SK-N-SH (cell line): ENCODE data around the gene ARHGAP42. TPM values are rescaled to one million over a fixed set of nuclear protein-coding genes. Genes with fewer than 3 reads are reported as not detected.

Experiments
- CTCF ChIA-PET: fragments of 300-600, 350-600 bp; formaldehyde crosslinking; extraction: SDS; loops from one replicate; lab custom pipeline; 2021; lab: Yijun Ruan, JAX
- POLR2A ChIA-PET: fragments of 350-600 bp; sonication (Branson Sonifier 250); formaldehyde crosslinking; extraction: SDS; loops from one replicate; lab custom pipeline; 2020; ENCODE audit warnings: antibody characterized with exemption, inconsistent platforms; lab: Yijun Ruan, JAX
- DNase-seq: peaks from one replicate; pipeline ENCODE4 v3.0.0; 2012
- H2AFZ ChIP-seq: fragments of 200-600 bp; sonication (generic); 2 replicates; pipeline ENCODE4 v1.8.1; 2016; ENCODE audit warnings: antibody characterized with exemption, mild to moderate bottlenecking, low read depth
- H3F3A ChIP-seq: fragments of 200-600 bp; sonication (generic); replicated peaks from 2 replicates; pipeline ENCODE3; 2016; ENCODE audit warnings: antibody characterized with exemption, mild to moderate bottlenecking; ENCODE audit not compliant: insufficient read depth
- H3K27ac ChIP-seq, 2 experiments: fragments of 200-500 bp in 1 of 2; fragments of 200-600 bp in 1 of 2; sonication (Bioruptor generic) in 1 of 2; sonication (generic), shearing (Covaris generic) in 1 of 2; 2 replicates each; pipeline versions ENCODE4 v1.5.1 to v1.6.1; 2014 to 2016; ENCODE audit warnings: low read depth in 2 of 2, inconsistent platforms in 1 of 2, low read length in 1 of 2, mild to moderate bottlenecking in 1 of 2, mixed read lengths in 1 of 2
- H3K27me3 ChIP-seq: fragments of 200-600 bp; sonication (generic), shearing (Covaris generic); 2 replicates; pipeline ENCODE4 v1.6.1; 2016; ENCODE audit warnings: mixed run types; ENCODE audit not compliant: insufficient read depth
- H3K36me3 ChIP-seq, 2 experiments: fragments of 200-500 bp in 1 of 2; fragments of 200-600 bp in 1 of 2; sonication (Bioruptor generic) in 1 of 2; sonication (generic) in 1 of 2; replicated peaks in 1 of 2; 2 replicates each; pipeline versions ENCODE3 to v1.5.1; 2014 to 2016; ENCODE audit warnings: low read length in 1 of 2, mild to moderate bottlenecking in 1 of 2; ENCODE audit not compliant: insufficient read depth in 2 of 2, control insufficient read depth in 1 of 2
- H3K4me1 ChIP-seq, 2 experiments: fragments of 200-500 bp in 1 of 2; fragments of 200-600 bp in 1 of 2; sonication (Bioruptor generic) in 1 of 2; sonication (generic), shearing (Covaris generic) in 1 of 2; 2 replicates each; pipeline versions ENCODE4 v1.5.1 to v1.6.1; 2014 to 2016; ENCODE audit warnings: low read depth in 1 of 2, low read length in 1 of 2, mixed run types in 1 of 2; ENCODE audit not compliant: insufficient read depth in 2 of 2, control insufficient read depth in 1 of 2
- H3K4me2 ChIP-seq: fragments of 200-600 bp; sonication (generic), shearing (Covaris generic); 2 replicates; pipeline ENCODE4 v1.6.1; 2017; ENCODE audit warnings: mixed run types
- H3K4me3 ChIP-seq, 2 experiments: fragments of 200-500 bp in 1 of 2; fragments of 200-600 bp in 1 of 2; sonication (Bioruptor generic) in 1 of 2; sonication (generic), shearing (Covaris generic) in 1 of 2; 2 replicates each; pipeline versions ENCODE4 v1.5.1 to v1.8.1; 2014 to 2016; ENCODE audit warnings: low read depth in 2 of 2, inconsistent platforms in 1 of 2, low read length in 1 of 2, mild to moderate bottlenecking in 1 of 2, mixed read lengths in 1 of 2, moderate library complexity in 1 of 2
- H3K79me2 ChIP-seq: fragments of 200-600 bp; sonication (generic); 2 replicates; pipeline ENCODE4 v1.8.1; 2017; ENCODE audit warnings: mild to moderate bottlenecking; ENCODE audit not compliant: insufficient read depth
- H3K9ac ChIP-seq: fragments of 200-600 bp; sonication (generic); 2 replicates; pipeline ENCODE4 v1.6.1; 2017; ENCODE audit warnings: mixed run types
- H3K9me2 ChIP-seq: fragments of 200-600 bp; sonication (generic); 2 replicates; pipeline ENCODE4 v1.6.1; 2017; ENCODE audit warnings: mixed run types
- H3K9me3 ChIP-seq: fragments of 200-600 bp; sonication (generic); 2 replicates; pipeline ENCODE4 v1.6.1; 2017; ENCODE audit warnings: mixed run types, mild to moderate bottlenecking, moderate library complexity
- H4K20me1 ChIP-seq: fragments of 200-600 bp; sonication (generic); 2 replicates; pipeline ENCODE4 v1.6.1; 2017; ENCODE audit warnings: mild to moderate bottlenecking, mixed run types; ENCODE audit not compliant: insufficient read depth
- EP300 ChIP-seq, 2 experiments: IDR thresholded peaks; 2 replicates each; pipeline versions ENCODE4 v1.4.0 to v1.6.1; 2012; ENCODE audit warnings: borderline replicate concordance in 1 of 2, low read depth in 1 of 2, low read length in 1 of 2
- FOSL2 ChIP-seq: IDR thresholded peaks from 2 replicates; pipeline ENCODE4 v1.4.0; 2012; ENCODE audit warnings: low read depth, mild to moderate bottlenecking, moderate library complexity, borderline replicate concordance
- GABPA ChIP-seq: IDR thresholded peaks from 2 replicates; pipeline ENCODE4 v1.4.0; 2012; ENCODE audit warnings: low read depth, mild to moderate bottlenecking
- IRF3 ChIP-seq: fragments of 150-350 bp; IDR thresholded peaks from 2 replicates; pipeline ENCODE4 v1.6.1; 2016; ENCODE audit warnings: mild to moderate bottlenecking, low read depth, low read length
- JUND ChIP-seq: IDR thresholded peaks from 2 replicates; pipeline ENCODE4 v1.4.0; 2012
- MXI1 ChIP-seq: IDR thresholded peaks from 2 replicates; pipeline ENCODE4 v1.6.1; 2012; ENCODE audit warnings: mild to moderate bottlenecking, low read depth, low read length, improper control_type of control experiment
- NFIC ChIP-seq: IDR thresholded peaks from 2 replicates; pipeline ENCODE4 v1.4.0; 2012; ENCODE audit warnings: borderline replicate concordance
- NRF1 ChIP-seq: IDR thresholded peaks from 2 replicates; pipeline ENCODE4 v1.6.1; 2012; ENCODE audit warnings: low read depth, mild to moderate bottlenecking, low read length
- PBX3 ChIP-seq: IDR thresholded peaks from 2 replicates; pipeline ENCODE4; 2012
- RAD21 ChIP-seq: IDR thresholded peaks from 2 replicates; pipeline ENCODE4 v1.6.1; 2012; ENCODE audit warnings: mild to moderate bottlenecking, low read length
- RCOR1 ChIP-seq: fragments of 150-350 bp; IDR thresholded peaks from 2 replicates; pipeline ENCODE4 v1.6.1; 2017; ENCODE audit warnings: antibody characterized with exemption, low read length
- RFX5 ChIP-seq: IDR thresholded peaks from 2 replicates; pipeline ENCODE4 v1.6.1; 2012; ENCODE audit warnings: mild to moderate bottlenecking, improper control_type of control experiment, low read length
- RXRA ChIP-seq: IDR thresholded peaks from 2 replicates; pipeline ENCODE4 v1.4.0; 2012; ENCODE audit warnings: low read depth, mild to moderate bottlenecking, borderline replicate concordance
- SIN3A ChIP-seq: IDR thresholded peaks from 2 replicates; pipeline ENCODE4 v1.6.1; 2012; ENCODE audit warnings: low read depth, mild to moderate bottlenecking, low read length, moderate library complexity, borderline replicate concordance
- SMC3 ChIP-seq: IDR thresholded peaks from 2 replicates; pipeline ENCODE4 v1.6.1; 2012; ENCODE audit warnings: low read depth, low read length, improper control_type of control experiment
- TAF1 ChIP-seq: IDR thresholded peaks from 2 replicates; pipeline ENCODE4 v1.6.1; 2012; ENCODE audit warnings: low read depth, mild to moderate bottlenecking, low read length, moderate library complexity, borderline replicate concordance
- USF1 ChIP-seq: IDR thresholded peaks from 2 replicates; pipeline ENCODE4 v1.4.0; 2012; ENCODE audit warnings: low read depth, borderline replicate concordance
- USF2 ChIP-seq: fragments of 150-350 bp; IDR thresholded peaks from 2 replicates; pipeline ENCODE4 v1.6.1; 2017; ENCODE audit warnings: antibody characterized with exemption, low read length, low read depth, borderline replicate concordance
- ZBTB33 ChIP-seq: IDR thresholded peaks from 2 replicates; pipeline ENCODE4 v1.4.0; 2012; ENCODE audit warnings: low read depth, borderline replicate concordance
- WGBS: methylation state at CpG from one replicate; pipeline ENCODE4 v1.1.6; 2017; ENCODE audit warnings: low lambda C conversion rate; 5-methylcytosine and 5-hydroxymethylcytosine counted together
- polyA plus RNA-seq, 3 experiments: library from polyadenylated mRNA; depleted of rRNA; stranded (reverse); fragments of >200 nt; gene quantifications; 2 replicates each; pipeline ENCODE4 v1.2.3, GENCODE V29; 2012

Gene ARHGAP42
- polyA plus RNA-seq, 1 of the 3 experiments (the other 2 are of a cell fraction), result 0.02 TPM

GRCh38 chr11:100705447-100705846 lies 18.4 kb downstream of the ARHGAP42 start (continued):
- TF ChIP-seq USF1 (no peak), USF2 (no peak)

GRCh38 chr11:100706179-100706578 lies 19.1 kb downstream of the ARHGAP42 start:
- H3K79me2 ChIP-seq, result no peaks in the 10 kb centered on the region
- ChIA-PET CTCF (no interaction called here), POLR2A (no interaction called here)
- H3K36me3 ChIP-seq, result no peaks in the 10 kb centered on the region
- H3K27me3 ChIP-seq, result no peaks in the 10 kb centered on the region; the same call in 1 of the 2 replicates
- no peaks in the 10 kb centered on the region for H3K9me3 ChIP-seq
- H3K27ac ChIP-seq, result no peak overlapping the region
- no peaks in the 10 kb centered on the region for H3K4me1 ChIP-seq
- H3F3A ChIP-seq, result no peaks in the 10 kb centered on the region
- TF ChIP-seq NRF1 (no peak), SMC3 (no peak), RFX5 (no peak), JUND (no peak), GABPA (no peak), MXI1 (no peak), RCOR1 (no peak), SIN3A (no peak), IRF3 (no peak), FOSL2 (no peak)
- DNase-seq, result no peak
- H3K9ac ChIP-seq, result no peak overlapping the region
- no peak overlapping the region for H3K4me2 ChIP-seq
- no peaks in the 10 kb centered on the region for H3K9me2 ChIP-seq
- no peaks in the 10 kb centered on the region for H4K20me1 ChIP-seq
- no peak overlapping the region for H2AFZ ChIP-seq
- no peak overlapping the region for H3K4me3 ChIP-seq

GRCh38 chr11:100709233-100709957 lies 22.3 kb downstream of the ARHGAP42 start:
- Histone ChIP-seq H3K79me2 (no peaks in the 10 kb centered on the region), H4K20me1 (no peaks in the 10 kb centered on the region), H3K27me3 (no peaks in the 10 kb centered on the region; the same call in 1 of the 2 replicates), H3K9ac (no peak overlapping the region), H3K4me1 (no peaks in the 10 kb centered on the region), H3K36me3 (no peaks in the 10 kb centered on the region), H3F3A (no peaks in the 10 kb centered on the region), H3K27ac (no peak overlapping the region), H2AFZ (no peak overlapping the region), H3K4me2 (no peak overlapping the region), H3K9me3 (no peaks in the 10 kb centered on the region), H3K9me2 (no peaks in the 10 kb centered on the region), H3K4me3 (no peak overlapping the region)
- CTCF ChIA-PET, result no interaction called here
- no peak for TF ChIP-seq PBX3
- no peak for TF ChIP-seq NFIC
- no peak for TF ChIP-seq EP300 (IDR thresholded peaks at IDR 0.05; ENCODE audit: borderline replicate concordance in 1 of 2, low read depth in 1 of 2, low read length in 1 of 2)
- TF ChIP-seq RXRA, result no peak
- no peak for TF ChIP-seq RAD21
- no peak for TF ChIP-seq ZBTB33
- TF ChIP-seq TAF1, result no peak
- WGBS, result 30% methylated on average over 3 of the region's 3 CpGs
- POLR2A ChIA-PET, result no interaction called here
- DNase-seq, result no peak
